ENCODE data around the gene ERI3.

The ERI3 gene

DNA sequence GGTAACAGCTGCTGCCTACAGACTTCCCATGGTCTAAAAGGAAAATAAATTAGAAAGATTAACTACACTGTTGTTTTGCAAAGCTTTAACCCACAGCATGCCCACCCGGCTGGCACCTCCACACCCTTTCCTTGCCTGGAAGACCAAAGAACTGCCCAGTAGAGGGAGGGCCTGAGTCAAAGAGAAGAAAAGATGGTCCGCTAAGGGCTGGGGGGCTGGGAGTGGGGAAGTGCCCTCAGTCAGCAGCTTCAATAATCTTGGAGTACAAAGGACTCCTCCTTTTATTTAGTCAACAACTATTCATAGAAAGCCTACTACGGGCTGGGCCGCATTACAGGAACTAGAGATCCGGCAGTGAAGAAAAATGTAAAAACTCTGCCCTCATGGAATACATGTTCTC is 40.6 kb downstream of the ERI3 start:
- DNase-seq: no peak

- no peak for DNase-seq
These were observed 41.7 kb downstream of the ERI3 start for GRCh38 chr1:44313265-44313918.

- DNase-seq: no peak
These were observed 42.5 kb downstream of the ERI3 start for GRCh38 chr1:44312399-44313196.

- no peak for DNase-seq
These were observed 45.1 kb downstream of the ERI3 start for GRCh38 chr1:44310006-44310405.

DNA sequence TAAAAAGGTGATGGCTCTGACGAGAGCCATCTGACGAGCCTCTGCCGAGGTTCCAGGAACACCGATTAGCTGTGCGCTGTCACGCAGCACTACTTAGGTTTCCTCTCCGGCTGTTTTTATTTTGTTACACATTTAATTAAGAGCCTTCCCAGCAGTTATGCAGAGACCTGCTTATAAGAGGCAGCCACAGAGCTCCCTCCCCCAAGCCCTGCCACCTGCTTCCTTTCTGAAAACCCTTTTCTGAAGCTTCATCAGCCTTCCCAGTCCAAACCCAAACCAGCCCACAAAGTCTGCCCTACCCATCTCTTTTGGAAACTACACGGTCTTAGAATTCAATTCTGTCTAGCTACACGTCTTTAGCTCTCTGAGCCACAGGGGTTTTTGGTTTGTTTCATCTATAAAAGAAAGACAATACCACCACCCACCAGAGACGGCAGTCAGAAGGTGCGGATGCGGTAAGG is 49.1 kb downstream of the ERI3 start:
- DNase-seq: no peak

DNA sequence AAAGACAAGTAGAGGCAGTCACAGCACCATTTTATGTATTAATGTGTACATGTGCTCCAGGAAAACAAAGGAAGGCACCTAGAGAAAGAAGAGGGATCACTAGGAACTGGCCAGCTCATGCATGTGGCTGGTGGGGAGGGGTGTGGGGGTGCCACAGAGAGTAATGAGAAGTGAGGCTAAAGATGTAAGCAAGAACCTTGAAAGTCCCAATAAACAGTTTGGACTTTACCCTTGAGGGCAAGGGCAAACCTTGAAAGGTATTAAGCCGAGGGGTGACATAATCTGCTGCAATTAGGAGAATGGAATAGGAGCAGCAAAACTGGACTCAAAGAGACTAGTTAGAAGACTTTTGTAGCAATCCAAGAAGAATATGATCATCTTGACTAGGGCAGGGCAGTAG is 51.5 kb downstream of the ERI3 start:
- DNase-seq: no peak

GRCh38 chr1:44302541-44302940 is 52.5 kb downstream of the ERI3 start:
- DNase-seq: no peak

GRCh38 chr1:44301442-44301841 is 53.6 kb downstream of the ERI3 start:
- no peak for DNase-seq

GRCh38 chr1:44300852-44301251 is 54.2 kb downstream of the ERI3 start:
- no peak for DNase-seq

DNA sequence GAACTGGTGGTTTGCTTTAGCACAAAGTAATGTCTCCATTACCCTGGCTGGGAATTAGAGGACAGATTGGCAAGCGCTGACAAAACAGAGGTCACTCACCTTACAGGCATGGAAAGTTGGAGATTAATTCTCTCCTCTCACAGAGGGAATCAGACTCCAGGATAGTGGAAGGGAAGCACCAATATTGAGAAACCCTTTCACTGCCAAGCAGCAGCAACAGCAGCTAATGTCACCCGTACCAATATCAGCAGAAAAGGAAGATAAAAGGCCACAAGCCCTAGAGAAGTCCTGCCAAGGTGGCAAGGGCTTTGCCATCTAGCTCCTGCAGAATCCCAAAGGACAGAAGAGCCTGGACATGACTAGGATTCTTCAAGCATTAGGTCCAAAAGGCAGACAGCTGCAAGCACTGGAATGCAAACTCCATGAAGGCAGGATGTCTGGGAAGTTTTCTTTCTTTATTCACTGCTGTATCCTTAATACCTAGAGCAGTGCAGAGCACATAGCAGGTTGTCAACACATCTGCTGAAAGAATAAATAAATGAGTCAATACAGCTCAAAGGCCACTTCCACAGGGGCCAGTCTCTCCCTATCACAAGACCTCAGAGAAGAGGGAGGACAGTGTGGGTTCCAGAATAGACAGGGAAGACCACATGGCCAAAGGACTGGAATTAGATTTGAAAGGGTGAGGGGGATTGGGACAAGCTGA is 57.2 kb downstream of the ERI3 start:
- DNase-seq: no peak

- no peak for DNase-seq
These were observed 58.3 kb downstream of the ERI3 start for GRCh38 chr1:44296806-44297205.

DNA sequence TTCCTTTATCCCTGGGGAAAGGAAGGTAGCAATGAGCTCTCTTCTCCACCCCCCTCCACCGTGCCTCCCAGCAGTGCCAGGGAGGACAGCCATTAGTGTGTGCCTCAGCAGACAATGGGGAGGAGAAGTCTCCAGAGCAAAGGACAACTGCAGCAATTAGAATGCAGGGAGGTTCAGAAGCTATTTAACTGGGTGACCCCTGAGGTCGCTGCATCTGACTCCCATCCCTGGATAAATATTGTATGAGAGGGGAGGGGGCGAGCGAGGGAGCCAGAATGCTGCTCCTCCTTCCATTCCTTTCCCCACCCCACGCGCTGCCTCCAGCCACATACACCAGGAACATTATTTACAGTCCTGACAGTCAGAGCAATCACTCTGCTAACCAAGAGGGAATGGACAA is 59.0 kb downstream of the ERI3 start:
- DNase-seq: no peak

GRCh38 chr1:44294588-44295007 is 60.5 kb downstream of the ERI3 start:
- DNase-seq: no peak

GRCh38 chr1:44293761-44294315 is 61.2 kb downstream of the ERI3 start:
- no peak for DNase-seq

DNA sequence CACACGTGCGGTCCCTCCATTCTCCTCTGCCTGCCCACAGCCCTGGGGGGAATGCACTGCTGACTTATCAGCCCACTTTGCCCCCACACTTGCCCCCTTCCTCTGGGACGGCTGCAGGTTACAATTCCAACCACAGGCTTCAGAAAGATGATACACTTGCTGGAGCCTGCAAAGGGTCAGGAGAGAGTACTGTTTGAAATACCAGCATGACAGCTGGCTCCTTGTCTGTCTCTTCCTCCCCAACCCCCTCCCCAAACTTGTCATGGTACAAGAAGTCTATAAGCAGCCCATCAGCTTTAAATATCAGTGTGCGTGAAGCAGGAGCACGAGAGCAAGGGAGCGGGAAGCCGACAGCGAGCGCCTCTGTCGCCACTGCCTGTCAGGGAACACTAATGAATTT is 62.4 kb downstream of the ERI3 start:
- no peak for DNase-seq

GRCh38 chr1:44290250-44291094 is 64.6 kb downstream of the ERI3 start:
- no peak for DNase-seq

DNA sequence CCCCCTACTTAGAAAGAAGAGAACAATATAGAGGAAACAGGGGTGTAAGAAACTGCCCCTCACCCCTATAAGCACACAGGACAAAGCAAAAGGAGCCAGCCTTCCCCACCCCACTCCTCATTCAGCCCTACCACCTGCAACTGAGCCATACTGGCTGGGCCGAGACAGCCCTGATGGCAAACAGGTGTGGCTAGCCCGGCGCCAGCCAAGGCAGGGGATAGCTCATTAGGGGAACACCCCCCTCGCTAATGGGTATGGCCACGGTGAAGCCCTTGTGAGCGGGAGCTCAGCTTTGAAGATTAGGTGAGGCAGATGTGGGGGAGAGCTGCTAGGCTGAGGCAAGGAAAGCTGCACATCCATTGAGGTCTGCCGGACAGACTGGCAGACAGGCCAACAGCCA is 65.5 kb downstream of the ERI3 start:
- DNase-seq: no peak

- no peak for DNase-seq
These were observed 66.2 kb downstream of the ERI3 start for GRCh38 chr1:44288883-44289282.

GRCh38 chr1:44284184-44284583 is 70.9 kb downstream of the ERI3 start:
- no peak for DNase-seq

GRCh38 chr1:44283524-44284173 is 71.4 kb downstream of the ERI3 start:
- no peak for DNase-seq

- no peak for DNase-seq
These were observed 72.2 kb downstream of the ERI3 start for GRCh38 chr1:44282704-44283426.
